Kidney (tissue), 14 donors: ENCODE results near the gene AKR7A2. TPM values are rescaled to one million over a fixed set of nuclear protein-coding genes. Genes with fewer than 3 reads are reported as not detected.

Source experiments
- DNase-seq, 5 donors: peaks; one replicate each; pipeline ENCODE4 v3.0.0-alpha.2; 2013 to 2020
- FAIRE-seq: peaks from 2 replicates; lab custom pipeline; 2012; peaks lifted over from hg19 to GRCh38; lab: Jason Lieb, UNC
- H3K27ac ChIP-seq, 2 donors: one replicate each; pipeline ENCODE4 v1.7.0; 2013; ENCODE audit warnings: low read depth in 2 of 2, low read length in 2 of 2, inconsistent platforms in 1 of 2
- H3K27me3 ChIP-seq: one replicate; pipeline ENCODE4 v1.7.1; 2013; ENCODE audit warnings: low read length, inconsistent platforms; ENCODE audit not compliant: control insufficient read depth, insufficient read depth
- H3K36me3 ChIP-seq, 3 donors: one replicate each; pipeline versions ENCODE4 v1.7.0 to v1.7.1; 2013; ENCODE audit warnings: low read length in 3 of 3, control low read depth in 1 of 3, inconsistent platforms in 1 of 3; ENCODE audit not compliant: insufficient read depth in 3 of 3, control insufficient read depth in 2 of 3
- H3K4me1 ChIP-seq, 3 donors: one replicate each; pipeline versions ENCODE4 v1.7.0 to v1.7.1; 2013; ENCODE audit warnings: low read length in 3 of 3, inconsistent platforms in 1 of 3, low read depth in 1 of 3; ENCODE audit not compliant: control insufficient read depth in 2 of 3, insufficient read depth in 2 of 3
- H3K4me3 ChIP-seq, 3 donors: one replicate each; pipeline versions ENCODE4 v1.7.0 to v1.8.1; 2013; ENCODE audit warnings: low read length in 3 of 3, control low read depth in 1 of 3, inconsistent platforms in 1 of 3
- H3K9ac ChIP-seq, 3 donors: one replicate each; pipeline versions ENCODE4 v1.7.0 to v1.7.1; 2013; ENCODE audit warnings: low read length in 3 of 3, control low read depth in 1 of 3, inconsistent platforms in 1 of 3
- H3K9me3 ChIP-seq, 3 donors: one replicate each; pipeline versions ENCODE4 v1.7.0 to v1.7.1; 2013; ENCODE audit warnings: low read length in 3 of 3, control low read depth in 1 of 3, inconsistent platforms in 1 of 3; ENCODE audit not compliant: control insufficient read depth in 2 of 3, insufficient read depth in 1 of 3
- CTCF ChIP-seq: IDR thresholded peaks from 3 replicates; pipeline ENCODE4 v1.5.1; 2012; ENCODE audit warnings: mild to moderate bottlenecking, moderate library complexity, borderline replicate concordance; ENCODE audit not compliant: insufficient read depth; ENCODE audit errors: extremely low read depth
- intact Hi-C: fragments of 100-400 bp; cut with DNase I; formaldehyde crosslinking; loops from one replicate; pipeline ENCODE4 v1.11.1; 2022
- polyA plus RNA-seq: library from polyadenylated mRNA; stranded (reverse); fragments of 350-450 nt; fragmentation: Illumina TruSeq; extraction: RNeasy Lipid Tissue Mini Kit (QIAGEN cat#74804); gene quantifications from one replicate; pipeline ENCODE4 v1.2.3, GENCODE V29; 2014; ENCODE audit warnings: low read depth, low replicate concordance; ENCODE audit not compliant: insufficient read depth
- total RNA-seq: library from RNA; stranded (reverse); fragmentation: NEBNext Ultra II Directional; extraction: Animal tissue kit (Norgen Biotek cat#: 25700); gene quantifications from one replicate; pipeline ENCODE4 v1.2.1, GENCODE V29; 2021
- donor health status: control.
- donor health status: control.
- donor health status: control.
- donor health status: control.
- donor health status: control.
- donor health status: DM: yes; HTN: yes; CAD: no.
- donor health status: Normal renal cell carcinoma (clear cell type).

AKR7A2 gene
- total and polyA plus RNA-seq, 2 donors from 2014 or later = 53.1 to 139 TPM

GRCh38 chr1:19311503-19311930, 427 bp downstream of the AKR7A2 start:
- H3K4me1 ChIP-seq = peaks cover 0 to 23% (median 13%) of the 10 kb centered on the region in 3 donors
- peak overlapping the region; percentile 53 to 75 (median 70) for H3K9ac ChIP-seq
- H3K36me3 ChIP-seq = peaks cover 0 to 10% (median 2%) of the 10 kb centered on the region in 3 donors
- intact Hi-C loops = no loop called here
- DNase-seq (peak in 1 of 5 donors; percentile 84), FAIRE-seq (no peak)
- peak overlapping the region; percentile 67 to 87 (median 84) for H3K4me3 ChIP-seq
- H3K9me3 ChIP-seq = no peaks in the 10 kb centered on the region
- no peak for TF ChIP-seq CTCF
- peak overlapping the region; percentile 45 to 69 for H3K27ac ChIP-seq
- no peaks in the 10 kb centered on the region for H3K27me3 ChIP-seq

DNA sequence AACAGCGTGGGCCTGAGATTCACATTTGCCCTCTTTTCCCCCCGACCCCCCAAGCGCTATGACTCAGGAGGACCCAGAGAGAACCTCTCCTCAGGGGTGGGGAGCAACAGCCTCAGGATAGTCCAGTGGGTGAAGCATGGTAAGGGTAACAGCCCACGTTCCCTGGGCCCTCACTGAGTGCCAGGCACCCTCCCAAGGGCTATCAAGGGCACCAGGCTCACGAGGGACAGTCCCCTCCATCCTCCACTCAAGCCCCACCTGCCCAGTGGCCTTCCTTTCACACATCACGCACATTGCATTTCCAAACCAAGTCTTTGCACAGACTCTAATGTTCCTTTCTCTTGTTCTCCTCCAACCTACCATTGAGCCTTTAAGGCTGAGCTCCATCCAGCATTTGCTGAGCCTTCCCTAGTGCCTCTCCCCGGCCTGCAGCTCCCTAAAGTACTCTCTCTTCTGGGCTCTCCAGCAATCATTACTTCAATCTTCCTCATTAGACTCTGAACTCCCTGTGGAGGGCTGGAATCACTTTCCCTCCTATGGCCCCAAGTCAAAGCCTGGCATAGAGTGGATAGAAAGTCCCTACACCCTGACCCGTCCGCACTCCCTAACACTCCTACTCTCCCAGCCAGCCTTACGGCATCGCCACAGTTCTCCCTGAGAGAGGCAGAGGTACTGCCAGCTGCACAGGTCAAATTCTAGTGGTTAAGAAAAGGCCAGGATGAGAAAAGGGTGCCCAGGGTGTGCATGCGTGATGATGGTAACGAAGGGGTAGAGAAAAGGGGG, 1.0 kb downstream of the AKR7A2 start:
- Histone ChIP-seq H3K27me3 (no peaks in the 10 kb centered on the region), H3K9me3 (no peaks in the 10 kb centered on the region), H3K27ac (peak overlapping the region; percentile 45 to 69), H3K4me1 (peaks cover 0 to 22% (median 13%) of the 10 kb centered on the region in 3 donors), H3K4me3 (peak overlapping the region; percentile 67 to 87 (median 84)), H3K36me3 (peaks cover 0 to 16% (median 2%) of the 10 kb centered on the region in 3 donors), H3K9ac (peak overlapping the region; percentile 53 to 75 (median 70))
- intact Hi-C loops = no loop called here
- DNase-seq = peak in 4 of 5 donors; percentile 31 to 51 (median 40)
- TF ChIP-seq CTCF = no peak
- no peak for FAIRE-seq

- DNase-seq (no peak), FAIRE-seq (no peak)
- H3K9ac ChIP-seq = peak overlapping the region in 1 of 3 donors; percentile 31
- no peak overlapping the region for H3K4me3 ChIP-seq
- no peaks in the 10 kb centered on the region for H3K9me3 ChIP-seq
- peaks cover 0 to 24% (median 8%) of the 10 kb centered on the region in 3 donors for H3K36me3 ChIP-seq
- H3K27ac ChIP-seq = no peak overlapping the region
- no peak for TF ChIP-seq CTCF
- H3K27me3 ChIP-seq = no peaks in the 10 kb centered on the region
- peaks cover 0 to 21% (median 13%) of the 10 kb centered on the region in 3 donors for H3K4me1 ChIP-seq
- intact Hi-C loops = no loop called here
Observed at GRCh38 chr1:19310061-19310460, 1.9 kb downstream of the AKR7A2 start.
